Tibial nerve (tissue), 3 donors: ENCODE results near the gene CLASP1.

Source experiments
- CTCF ChIP-seq, 5 experiments: fragments of 200-600 bp in 3 of 5; fragments of 450-650 bp in 2 of 5; sonication (generic) in 3 of 5; IDR thresholded peaks; one replicate each; pipeline ENCODE4 v1.5.1; 2016 to 2019; ENCODE audit warnings: antibody characterized with exemption in 5 of 5, mild to moderate bottlenecking in 3 of 5, moderate library complexity in 2 of 5
- POLR2A ChIP-seq, 2 donors: fragments of 450-650 bp; IDR thresholded peaks; one replicate each; pipeline ENCODE4 v1.6.1; 2017; ENCODE audit warnings: antibody characterized with exemption in 2 of 2, mild to moderate bottlenecking in 2 of 2, moderate library complexity in 2 of 2

GRCh38 chr2:121375621-121376159, 273.6 kb downstream of the CLASP1 start:
- TF ChIP-seq CTCF (IDR thresholded peaks at IDR 0.05) (no peak), POLR2A (IDR thresholded peaks at IDR 0.05) (no peak)
